ENCODE data around the gene SIX2.
A peak's percentile ranks its signal among the peaks of the same experiment; 100 is the strongest.

SIX2 gene

DNA sequence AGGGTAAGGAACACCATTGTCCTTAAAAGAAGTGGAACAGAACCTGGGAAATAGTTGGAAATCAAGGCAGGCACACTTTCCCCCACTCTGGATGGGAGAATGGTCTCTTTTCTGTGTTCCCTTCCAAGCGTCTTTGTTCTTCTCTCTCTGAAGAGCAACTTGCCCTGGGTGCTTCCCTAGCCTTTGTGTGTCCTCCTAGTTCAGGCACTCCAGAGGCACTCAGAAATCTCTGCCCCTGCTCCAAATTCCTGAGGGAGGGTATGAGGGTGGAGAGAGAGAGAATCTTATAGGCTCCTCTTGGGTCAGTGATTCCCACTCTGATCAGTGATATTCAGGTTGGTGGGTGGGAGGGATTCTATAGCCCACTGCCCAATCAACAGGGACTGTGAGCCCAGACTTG is 8.8 kb upstream of the SIX2 start:
- no peak for DNase-seq (ENCODE audit: low spot score)

DNA sequence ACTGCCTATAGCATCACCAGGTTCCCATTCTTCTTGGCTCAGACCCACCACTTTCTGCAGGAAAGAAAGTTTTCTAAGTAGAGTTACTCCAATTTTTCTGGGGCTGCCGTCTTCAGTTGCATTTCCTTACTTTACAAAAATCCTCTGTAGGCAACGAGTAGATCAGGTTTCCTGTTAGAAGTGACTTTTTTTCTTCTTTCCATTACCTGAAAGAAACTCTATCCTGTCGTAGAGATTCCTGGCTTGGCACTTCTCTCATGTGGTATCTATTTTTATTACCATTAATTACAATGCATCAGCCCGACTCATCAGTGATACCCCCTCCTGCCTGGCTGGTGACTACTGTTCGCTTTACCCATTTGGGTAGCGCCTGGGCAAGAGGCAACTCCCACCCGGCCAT is 5.6 kb upstream of the SIX2 start:
- no peak for DNase-seq (ENCODE audit: low spot score)

DNA sequence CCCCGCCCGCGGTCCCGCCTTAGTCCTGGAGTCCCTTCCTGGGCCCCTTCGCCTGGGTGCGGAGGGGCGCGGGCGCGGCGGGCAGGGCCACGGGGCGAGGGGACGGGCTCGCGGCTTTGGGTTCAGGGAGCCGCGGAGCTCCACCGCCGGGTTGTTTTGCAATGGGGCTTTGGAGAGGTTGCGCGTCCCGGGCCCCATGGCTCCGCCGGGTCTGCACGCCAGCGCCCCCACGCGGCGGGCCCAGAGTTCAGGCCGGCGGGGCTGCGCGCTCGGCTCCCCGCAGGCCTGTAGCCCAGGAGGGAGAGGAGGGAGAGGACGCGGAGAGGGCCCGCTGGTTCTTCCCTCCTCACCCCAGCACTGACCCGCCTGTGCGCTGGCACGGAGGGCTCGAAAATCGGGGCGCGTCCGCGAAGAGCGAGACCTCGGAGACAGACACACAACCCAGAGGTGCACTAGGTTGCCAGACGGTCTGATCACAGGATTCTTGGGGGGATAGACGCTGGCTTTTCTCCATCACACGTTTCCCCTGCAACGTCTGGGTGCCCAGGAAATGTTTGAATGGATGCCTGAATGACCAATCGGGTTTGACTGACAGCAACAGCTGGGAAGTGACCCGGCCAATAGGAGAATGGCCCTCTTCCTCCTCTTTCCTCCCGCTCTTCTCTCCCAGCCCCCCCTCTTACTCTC is 4.9 kb upstream of the SIX2 start:
- peak; percentile 83 for DNase-seq (ENCODE audit: low spot score)

DNA sequence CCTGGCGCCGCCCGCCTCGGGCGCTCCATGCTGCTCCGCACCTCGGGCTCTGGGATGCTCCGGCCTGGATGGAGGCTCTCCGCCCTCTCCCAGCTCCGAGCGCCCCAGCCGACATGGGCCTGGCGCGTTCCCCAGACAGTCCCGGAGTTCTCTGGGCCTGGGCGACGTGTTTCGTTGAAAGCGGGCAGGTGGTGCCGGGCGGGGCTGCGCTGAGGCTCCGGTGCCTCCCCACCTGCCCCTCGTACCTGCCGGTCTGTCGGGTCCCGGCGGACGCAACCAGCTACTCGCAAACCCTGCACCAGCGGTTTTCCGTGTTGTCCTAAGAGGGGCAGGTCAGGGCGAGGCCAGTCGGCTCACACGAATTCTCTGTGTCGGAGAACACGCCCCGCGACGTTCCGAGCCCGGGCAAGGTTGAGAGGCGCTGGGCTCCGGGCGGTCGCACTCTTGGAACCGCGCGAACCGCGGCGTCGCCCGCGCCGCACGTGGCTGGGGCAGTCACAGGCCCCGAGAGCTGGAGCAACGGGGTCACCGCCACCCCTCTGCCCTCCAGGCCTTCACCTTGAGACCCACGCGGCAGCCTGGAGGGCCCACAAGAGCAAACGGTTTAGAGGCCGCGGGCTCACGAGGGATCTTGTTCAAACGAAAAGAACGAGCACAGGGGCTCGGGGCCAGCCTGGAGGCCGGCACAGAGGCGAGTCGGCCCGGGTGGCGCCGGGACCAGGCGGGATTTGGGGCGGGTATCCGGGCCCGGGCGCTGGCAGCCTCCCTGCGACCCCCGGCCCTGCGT is 4.2 kb upstream of the SIX2 start:
- DNase-seq (ENCODE audit: low spot score): no peak

DNA sequence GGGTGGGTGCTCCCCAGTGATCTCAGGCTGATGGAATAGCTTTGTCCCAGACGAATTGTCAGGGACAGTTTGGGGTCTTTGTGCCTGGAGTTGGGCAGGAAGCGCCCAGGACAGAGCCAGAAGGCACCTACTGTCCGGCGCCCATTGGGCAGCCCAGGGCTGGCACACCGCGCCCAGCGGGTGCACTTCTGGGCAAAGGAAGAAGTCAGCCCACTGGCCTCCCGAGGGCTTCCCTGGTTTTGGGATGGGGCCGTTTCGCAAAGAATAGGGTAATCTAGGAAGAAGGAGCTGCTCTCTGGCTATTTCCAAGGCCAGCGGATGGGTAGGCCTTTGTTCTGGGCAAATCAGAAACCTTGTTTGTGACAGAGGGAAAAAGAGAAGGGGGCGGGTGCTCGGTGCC is 3.5 kb upstream of the SIX2 start:
- DNase-seq (ENCODE audit: low spot score): no peak

DNA sequence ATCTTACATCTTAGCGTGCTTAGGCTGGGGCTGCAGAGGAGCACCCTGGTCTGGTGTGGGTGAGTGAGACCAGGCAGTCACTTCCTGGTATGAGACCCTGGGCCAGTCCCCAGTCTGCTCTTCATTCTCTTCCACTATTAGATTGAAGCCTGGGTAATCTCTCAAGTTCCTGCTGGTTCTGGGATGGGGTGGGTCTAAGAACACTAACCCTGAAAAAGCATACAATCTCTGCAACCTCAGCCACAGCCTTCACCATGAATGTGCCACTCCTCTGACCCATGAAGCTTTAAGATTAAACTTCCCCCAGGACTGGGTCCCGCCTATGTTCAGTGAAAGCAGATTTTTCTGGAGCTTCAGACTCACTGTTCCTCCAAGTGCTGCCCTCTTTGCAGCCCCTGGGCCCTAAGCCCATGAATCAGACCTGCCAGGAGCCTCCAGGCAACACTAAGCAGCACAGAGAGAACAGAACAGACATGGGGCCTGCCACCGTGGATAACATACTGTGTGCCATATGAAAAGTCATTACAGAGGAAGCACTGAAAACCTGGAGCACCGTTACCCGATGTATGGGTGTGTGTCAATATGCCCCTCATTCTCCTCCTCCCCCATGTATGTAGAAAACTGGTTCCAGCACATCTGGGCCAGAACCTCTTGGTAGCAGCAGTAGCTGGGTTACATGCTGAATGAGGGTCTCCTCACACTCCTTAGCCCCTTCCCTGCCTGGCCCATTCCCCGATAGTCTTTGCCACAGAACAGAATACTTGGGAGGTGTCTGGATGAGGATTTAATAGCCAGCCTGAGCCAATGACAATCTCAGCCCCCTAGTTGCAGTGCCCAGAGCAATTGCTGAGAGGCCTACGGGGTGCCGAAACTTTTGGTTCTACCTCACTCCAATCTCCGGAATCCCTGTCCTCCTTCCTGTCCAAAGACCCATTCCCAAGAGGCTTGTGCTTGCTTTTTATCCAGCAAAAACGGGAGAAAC is 2.7 kb upstream of the SIX2 start:
- DNase-seq (ENCODE audit: low spot score): no peak

DNA sequence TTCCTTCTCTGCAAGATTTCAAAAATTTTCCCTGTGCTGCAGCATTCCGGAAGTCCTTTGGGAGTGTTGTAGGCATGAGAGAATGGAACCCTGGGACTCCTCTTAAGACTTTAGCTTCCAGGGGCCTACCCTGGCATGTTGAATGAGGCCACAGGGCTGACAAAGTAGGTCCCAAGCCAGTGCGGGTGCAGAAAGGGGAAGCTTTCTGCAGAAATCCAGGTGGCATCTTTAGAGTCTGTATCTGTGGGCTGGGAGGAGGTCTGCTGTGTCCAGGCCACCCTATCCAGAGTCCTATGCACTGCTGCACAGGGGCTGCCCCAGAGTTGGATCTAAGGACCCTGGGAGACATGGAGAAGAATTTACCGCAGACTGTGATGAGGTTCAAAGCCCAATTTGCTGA is 1.9 kb upstream of the SIX2 start:
- DNase-seq (ENCODE audit: low spot score): no peak

DNA sequence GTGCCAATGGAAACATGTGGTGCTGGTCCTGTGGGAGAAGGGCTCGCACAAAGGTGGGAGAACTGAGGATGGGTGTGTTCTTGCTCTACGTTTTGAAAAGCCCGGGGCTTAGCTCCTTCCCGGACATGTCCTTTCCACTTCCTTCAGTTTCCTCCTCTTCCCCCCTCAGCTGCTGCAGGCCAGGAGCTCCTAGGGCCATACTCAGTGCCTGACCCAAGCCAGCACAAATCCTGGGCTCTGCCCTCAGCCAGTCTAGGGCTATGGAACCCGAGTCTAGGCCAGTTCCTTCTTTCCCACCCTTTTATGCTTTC is 1.4 kb upstream of the SIX2 start:
- no peak for DNase-seq (ENCODE audit: low spot score)

DNA sequence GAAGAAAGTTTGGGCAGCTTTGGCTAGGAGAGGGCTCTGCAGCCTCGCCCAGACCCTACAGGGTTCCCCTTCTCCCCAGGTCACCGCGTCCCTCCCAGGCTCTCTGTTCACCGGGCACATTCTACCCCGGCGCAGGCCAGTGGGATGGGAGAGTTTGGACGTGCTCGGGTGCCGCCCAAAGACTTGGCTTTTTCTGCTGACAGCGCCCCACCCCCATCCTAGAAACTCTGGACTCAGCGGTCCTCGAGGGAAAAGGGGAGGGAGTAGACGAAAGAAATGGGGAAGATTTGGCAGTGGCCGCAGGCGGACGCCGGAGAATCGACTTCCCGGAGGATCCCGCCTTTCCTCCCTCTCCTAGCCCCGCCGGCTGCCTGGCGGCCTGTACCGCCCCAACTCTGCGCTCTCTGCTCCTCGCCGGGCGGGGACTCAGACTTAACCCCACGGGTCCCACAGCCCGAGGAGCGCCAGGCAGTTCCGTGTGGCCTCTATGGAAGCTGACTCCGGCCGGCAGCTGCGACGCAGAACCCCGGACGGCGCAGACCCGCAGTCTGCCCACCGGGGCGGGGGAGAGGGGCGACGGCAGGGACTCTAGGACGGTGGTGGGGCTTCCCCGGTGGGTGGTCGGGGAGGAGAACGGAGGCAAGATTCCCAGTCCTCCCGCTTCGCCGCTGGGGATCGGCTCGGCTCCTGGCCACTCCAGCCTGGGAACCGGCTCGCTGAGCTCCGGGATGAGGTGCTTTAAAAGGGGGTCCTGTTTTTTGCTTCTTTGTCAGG is 863 bp upstream of the SIX2 start:
- DNase-seq (ENCODE audit: low spot score): peak; percentile 68

DNA sequence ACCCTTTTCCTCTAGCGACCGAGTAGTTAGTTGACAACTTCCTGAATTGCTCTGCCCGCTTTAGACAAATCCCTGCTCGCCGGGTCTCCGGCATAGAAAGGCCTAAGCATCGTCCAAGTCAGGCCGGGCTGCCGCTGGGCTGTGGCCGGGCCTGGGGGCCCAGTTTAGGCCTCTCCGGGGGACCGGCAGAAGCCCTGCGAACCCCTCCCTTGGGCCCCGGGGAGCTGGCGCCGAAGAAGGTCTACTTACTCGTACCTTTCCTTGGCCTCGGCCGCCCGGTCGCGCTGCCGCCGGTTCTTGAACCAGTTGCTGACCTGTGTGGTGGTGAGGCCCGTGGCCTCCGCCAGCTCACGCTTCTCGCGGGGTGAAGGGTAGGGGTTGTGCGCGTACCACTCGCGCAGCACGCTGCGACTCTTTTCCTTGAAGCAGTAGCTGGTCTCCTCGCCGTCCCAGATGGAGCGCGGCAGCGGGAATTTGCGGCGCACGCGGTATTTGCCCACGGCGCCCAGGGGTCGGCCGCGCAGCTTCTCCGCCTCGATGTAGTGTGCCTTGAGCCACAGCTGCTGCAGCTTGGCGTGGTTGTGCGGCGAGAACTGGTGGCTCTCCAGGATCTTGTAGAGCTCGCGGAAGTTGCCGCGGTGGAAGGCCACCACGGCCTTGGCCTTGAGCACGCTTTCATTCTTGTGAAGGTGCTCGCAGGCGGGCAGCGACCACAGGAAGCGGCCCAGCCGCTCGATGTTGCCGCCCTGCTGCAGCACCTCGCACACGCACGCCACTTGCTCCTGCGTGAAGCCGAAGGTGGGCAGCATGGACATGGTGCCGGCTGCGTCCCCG is 739 bp downstream of the SIX2 start:
- no peak for DNase-seq (ENCODE audit: low spot score)

DNA sequence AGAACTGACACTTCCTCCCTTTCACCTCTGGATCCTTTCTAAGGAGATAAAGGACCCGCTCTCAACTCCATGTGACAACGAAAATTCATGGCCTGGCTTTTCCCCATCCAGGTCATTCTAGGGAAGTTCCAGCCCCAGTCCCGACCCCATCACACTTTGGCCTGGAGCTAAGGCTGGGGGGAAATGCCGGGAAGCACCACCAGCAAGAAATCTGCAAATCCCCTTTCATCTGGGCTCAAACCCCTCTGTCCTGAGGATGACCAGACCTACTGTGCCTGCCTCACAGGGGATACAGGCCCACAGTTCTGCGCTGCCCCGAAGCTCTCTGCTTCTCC is 1.3 kb downstream of the SIX2 start:
- DNase-seq (ENCODE audit: low spot score): no peak

DNA sequence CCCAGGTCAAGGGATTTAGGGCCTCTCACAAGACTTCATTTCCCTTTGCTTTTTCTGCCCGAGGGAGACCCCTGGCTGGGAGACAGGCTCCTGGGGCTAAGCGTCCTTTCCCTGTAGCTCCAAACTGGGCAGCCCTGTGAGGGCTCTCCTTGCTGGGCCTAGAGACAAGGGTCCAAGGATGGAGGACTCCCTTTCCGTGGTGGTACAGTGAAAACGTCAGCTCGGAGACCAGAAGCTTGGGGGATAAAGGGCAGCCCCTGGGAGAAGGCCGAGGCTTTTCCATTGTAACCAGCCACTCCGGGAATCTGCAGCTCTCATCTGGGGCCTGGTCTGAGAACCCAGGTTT is 2.3 kb downstream of the SIX2 start:
- DNase-seq (ENCODE audit: low spot score): no peak

DNA sequence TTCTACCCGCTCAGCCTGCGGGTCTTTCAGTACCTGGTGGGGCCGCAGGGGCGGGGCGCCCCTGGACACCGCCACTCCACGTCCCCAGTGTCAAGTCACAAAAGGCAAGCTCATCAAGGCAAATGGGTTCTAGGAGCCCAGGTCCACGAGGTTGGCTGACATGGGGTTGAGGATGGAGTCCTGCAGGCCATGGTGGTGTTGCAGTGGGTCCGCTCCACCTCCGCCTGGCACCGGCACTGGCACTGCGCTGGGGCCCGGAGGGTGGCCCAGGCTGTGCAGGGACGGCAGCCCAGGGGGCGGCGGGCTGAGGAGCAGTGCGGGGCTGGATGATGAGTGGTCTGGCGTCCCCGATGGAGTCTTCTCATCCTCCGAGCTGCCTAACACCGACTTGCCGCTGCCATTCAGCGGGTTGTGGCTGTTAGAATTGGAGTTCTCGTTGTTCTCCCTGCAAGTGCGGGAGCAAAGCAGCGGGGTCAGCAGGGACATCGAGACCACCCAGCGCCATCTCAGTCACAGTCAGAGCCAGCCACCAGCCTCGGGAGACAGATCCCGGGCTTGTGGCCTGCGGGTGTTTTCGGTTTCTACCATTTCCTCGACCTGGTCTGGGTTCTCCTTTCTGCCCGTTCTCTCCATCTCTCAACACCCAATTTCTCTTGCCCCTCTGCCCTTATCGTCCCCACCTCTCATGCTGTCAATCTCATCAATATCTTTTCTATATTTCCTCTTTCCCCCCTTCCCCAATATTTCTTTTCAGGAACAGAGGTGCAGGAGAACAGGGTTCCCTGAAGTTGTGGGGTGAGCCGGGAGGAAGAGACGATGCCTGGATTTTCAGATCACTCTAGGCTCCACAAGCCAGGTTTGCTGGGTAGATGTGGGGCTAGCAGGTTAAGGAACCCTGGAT is 3.0 kb downstream of the SIX2 start:
- DNase-seq (ENCODE audit: low spot score): no peak

DNA sequence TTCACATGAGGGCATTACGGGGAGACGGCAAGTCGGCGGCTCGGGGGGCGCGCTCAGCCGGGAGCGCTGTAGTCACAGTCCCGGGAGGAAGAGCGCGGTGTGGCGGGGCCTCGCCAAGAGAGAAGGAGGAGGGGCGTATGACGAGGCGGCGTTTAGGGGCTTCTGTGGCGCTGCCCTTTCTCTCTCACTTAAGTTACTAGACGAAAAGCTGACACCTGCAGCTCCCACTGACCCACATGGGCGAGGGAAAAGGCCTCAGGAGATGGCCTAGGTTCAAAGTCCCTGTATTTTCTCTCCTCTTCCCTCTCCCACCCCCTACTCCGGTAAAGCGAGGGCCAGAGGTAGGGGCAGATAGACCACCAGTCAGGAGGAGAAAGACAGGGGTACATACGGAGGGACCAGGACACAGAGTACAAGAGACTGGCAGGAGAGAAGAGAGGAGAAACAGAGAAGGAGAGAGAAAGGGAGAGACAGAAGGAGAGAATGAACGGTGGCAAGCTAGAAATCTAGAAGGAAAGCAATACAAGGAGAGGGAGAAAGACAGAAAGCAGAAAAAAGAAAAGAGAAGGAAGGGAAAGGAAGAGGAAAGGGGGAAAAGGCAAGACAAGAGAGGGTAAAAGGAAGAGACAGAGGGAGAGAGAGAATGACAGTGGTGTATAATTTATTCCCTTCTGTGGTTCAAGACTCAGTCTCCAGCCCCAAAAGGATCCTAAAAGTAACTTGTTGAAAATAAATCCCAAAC is 3.8 kb downstream of the SIX2 start:
- no peak for DNase-seq (ENCODE audit: low spot score)

DNA sequence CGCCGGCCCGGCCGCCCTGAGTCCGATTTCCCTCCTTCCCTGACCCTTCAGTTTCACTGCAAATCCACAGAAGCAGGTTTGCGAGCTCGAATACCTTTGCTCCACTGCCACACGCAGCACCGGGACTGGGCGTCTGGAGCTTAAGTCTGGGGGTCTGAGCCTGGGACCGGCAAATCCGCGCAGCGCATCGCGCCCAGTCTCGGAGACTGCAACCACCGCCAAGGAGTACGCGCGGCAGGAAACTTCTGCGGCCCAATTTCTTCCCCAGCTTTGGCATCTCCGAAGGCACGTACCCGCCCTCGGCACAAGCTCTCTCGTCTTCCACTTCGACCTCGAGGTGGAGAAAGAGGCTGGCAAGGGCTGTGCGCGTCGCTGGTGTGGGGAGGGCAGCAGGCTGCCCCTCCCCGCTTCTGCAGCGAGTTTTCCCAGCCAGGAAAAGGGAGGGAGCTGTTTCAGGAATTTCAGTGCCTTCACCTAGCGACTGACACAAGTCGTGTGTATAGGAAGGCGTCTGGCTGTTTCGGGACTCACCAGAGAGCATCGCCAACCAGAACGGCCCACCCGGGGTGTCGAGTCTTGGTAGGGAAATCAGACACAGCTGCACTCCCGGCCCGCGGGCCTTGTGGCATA is 4.6 kb downstream of the SIX2 start:
- no peak for DNase-seq (ENCODE audit: low spot score)

DNA sequence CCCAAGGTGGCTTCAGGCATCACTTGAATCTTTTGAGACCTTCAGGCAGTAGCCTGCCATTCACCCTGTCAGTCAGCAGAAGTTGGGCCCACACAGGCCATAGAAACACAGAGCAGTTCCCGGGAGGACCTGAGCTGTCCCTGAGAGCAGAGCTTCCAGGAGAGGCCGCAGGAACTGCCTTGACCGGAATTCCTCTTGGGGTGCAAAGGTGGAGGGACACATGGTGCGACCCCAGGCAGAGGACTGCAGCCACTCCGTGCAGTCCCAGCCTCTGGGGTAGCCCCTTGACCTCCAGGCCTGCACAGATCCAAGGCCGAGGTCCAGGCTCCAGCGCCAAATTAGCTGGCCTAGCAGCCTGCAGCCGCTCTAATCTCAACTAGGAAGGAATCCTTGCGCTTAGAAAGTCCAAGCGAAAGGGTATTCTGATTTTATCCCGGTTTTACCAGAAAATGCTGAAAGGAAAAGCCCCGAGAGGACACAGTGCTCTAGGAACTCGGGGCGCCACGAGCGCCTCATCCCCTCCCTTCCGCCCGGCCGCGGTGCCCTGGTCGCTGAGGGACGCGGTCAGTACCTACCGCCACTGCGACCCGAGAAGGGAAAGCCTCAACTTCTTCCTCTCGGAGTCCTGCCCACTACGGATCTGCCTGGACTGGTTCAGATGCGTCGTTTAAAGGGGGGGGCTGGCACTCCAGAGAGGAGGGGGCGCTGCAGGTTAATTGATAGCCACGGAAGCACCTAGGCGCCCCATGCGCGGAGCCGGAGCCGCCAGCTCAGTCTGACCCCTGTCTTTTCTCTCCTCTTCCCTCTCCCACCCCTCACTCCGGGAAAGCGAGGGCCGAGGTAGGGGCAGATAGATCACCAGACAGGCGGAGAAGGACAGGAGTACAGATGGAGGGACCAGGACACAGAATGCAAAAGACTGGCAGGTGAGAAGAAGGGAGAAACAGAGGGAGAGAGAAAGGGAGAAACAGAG is 5.4 kb downstream of the SIX2 start:
- DNase-seq (ENCODE audit: low spot score): no peak

DNA sequence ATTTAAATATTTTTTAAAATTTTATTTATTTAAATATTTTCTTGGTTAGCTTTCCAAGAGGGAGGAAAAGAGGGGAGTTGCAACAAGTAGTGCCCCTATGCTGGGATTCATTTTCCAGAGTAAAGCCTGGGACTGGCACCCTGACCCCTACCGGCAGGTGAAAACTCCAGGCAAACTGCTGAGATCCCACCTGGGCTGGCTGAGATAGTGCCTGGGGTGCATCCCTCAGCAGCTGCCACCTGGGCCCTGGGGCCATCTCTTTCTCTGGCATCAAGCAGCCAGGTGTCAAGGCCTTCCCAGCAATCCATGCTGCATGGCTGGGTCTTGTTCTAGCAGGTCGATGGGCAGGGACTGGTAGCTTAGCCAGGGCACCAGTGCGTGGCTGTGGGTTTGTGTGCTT is 6.6 kb downstream of the SIX2 start:
- no peak for DNase-seq (ENCODE audit: low spot score)

DNA sequence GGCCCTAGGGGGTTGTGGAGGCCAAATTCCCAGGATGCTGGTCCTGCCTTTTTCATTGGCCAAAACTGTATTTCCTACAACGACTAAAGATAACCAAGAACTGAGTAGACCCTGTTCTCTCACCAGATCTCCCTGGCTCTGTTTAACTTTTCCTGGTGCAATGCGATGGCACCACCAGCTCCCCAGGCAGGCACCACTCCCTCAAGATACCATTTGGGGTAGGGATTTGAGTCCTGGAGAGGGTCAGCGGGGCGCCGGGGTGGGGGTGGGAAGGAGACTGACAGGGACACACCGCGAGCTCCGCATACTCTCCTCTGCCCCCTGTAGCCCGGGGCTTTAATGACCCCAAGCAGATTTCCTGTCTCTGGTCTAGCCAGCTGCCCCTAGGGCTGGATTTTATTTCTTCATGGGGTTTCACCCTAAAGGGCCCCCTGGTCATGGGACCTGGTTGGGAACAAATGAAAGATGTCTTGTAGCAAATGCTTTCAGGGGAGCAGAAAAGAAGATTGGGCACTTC is 7.3 kb downstream of the SIX2 start:
- DNase-seq (ENCODE audit: low spot score): no peak

All from AG08396 (cell line).